ENCODE results near the gene LOC128125822.

LOC128125822 gene

GRCh38 chr6:63573076-63573898, 1.0 kb downstream of the LOC128125822 start (continued):
- no peak for TF ChIP-seq REST (IDR thresholded peaks at IDR 0.05; ENCODE audit: low read depth)
- no peak for TF ChIP-seq ZNF274 (IDR thresholded peaks at IDR 0.05; ENCODE audit: low read depth, low read length)
- TF ChIP-seq CBX3 (IDR thresholded peaks at IDR 0.05; ENCODE audit: low read depth) = no peak

- peak overlapping the region; percentile 69 to 79 for H3K4me3 ChIP-seq (replicated peaks in 1 of 2; ENCODE audit: low read depth in 1 of 2, low read length in 2 of 2)
- no peak overlapping the region for H2AFZ ChIP-seq (ENCODE audit: low read depth, low read length, poor library complexity, severe bottlenecking)
- ATAC-seq (peak; percentile 23), DNase-seq (ENCODE audit: low read depth, low spot score) (peak; percentile 62)
- intact Hi-C loops (cut with micrococcal nuclease) = loop anchor here (1.0 to 2.0 kb wide), 2 partner anchors 63 to 221 kb away; no protein-coding TSS in a partner anchor
- H3K9me3 ChIP-seq (ENCODE audit: control insufficient read depth in 1 of 2, insufficient read depth in 1 of 2, low read depth in 1 of 2, low read length in 2 of 2) = no peaks in the 10 kb centered on the region
- ChIA-PET RAD21 (ENCODE audit: low non-redundant PET in 1 of 2, low total read pairs in 2 of 2, uncharacterized antibody in 2 of 2, unreplicated experiment in 2 of 2) (interaction anchor here in 1 of 2 experiments (0.6 to 1.7 kb wide), 2 partner anchors 220 to 222 kb away, joined by 3 read pairs; no protein-coding TSS in a partner anchor), POLR2A (interaction anchor here (0.8 to 1.6 kb wide), 13 partner anchors 9 to 233 kb away, joined by 3 to 5 read pairs (median 4); partner anchors contain the start of gene PHF3), CTCF (interaction anchor here (0.8 to 2.3 kb wide), 3 partner anchors 188 to 229 kb away, joined by 4 to 22 read pairs (median 9); no protein-coding TSS in a partner anchor)
- H3K9me2 ChIP-seq (ENCODE audit: insufficient read depth) = no peaks in the 10 kb centered on the region
- H4K20me1 ChIP-seq (ENCODE audit: insufficient read depth) = peaks cover 39% of the 10 kb centered on the region
- H3K36me3 ChIP-seq (ENCODE audit: control insufficient read depth in 1 of 2, insufficient read depth in 2 of 2, low read length in 2 of 2) = peaks cover 27 to 31% of the 10 kb centered on the region in 2 experiments
- no peaks in the 10 kb centered on the region for H3K27me3 ChIP-seq (ENCODE audit: insufficient read depth, low read length)
- TSS peak; percentile 53 for BruUV-seq (replicated peaks)
- H3K4me1 ChIP-seq (ENCODE audit: control insufficient read depth in 1 of 2, insufficient read depth in 2 of 2, low read length in 2 of 2) = peaks cover 12 to 41% of the 10 kb centered on the region in 2 experiments
- peak overlapping the region; percentile 98 for H3K27ac ChIP-seq (ENCODE audit: low read depth, low read length)
- peak overlapping the region; percentile 90 for H3K4me2 ChIP-seq (ENCODE audit: low read length)
- H3K9ac ChIP-seq (ENCODE audit: low read length) = peak overlapping the region; percentile 97
- H3K79me2 ChIP-seq (ENCODE audit: insufficient read depth, low read length) = peaks cover 66% of the 10 kb centered on the region
- peak; percentile 5; the same call in 1 of the 2 replicates for TF ChIP-seq FOSL1 (IDR thresholded peaks at IDR 0.05; ENCODE audit: low read depth)
- TF ChIP-seq, protein P1, sequence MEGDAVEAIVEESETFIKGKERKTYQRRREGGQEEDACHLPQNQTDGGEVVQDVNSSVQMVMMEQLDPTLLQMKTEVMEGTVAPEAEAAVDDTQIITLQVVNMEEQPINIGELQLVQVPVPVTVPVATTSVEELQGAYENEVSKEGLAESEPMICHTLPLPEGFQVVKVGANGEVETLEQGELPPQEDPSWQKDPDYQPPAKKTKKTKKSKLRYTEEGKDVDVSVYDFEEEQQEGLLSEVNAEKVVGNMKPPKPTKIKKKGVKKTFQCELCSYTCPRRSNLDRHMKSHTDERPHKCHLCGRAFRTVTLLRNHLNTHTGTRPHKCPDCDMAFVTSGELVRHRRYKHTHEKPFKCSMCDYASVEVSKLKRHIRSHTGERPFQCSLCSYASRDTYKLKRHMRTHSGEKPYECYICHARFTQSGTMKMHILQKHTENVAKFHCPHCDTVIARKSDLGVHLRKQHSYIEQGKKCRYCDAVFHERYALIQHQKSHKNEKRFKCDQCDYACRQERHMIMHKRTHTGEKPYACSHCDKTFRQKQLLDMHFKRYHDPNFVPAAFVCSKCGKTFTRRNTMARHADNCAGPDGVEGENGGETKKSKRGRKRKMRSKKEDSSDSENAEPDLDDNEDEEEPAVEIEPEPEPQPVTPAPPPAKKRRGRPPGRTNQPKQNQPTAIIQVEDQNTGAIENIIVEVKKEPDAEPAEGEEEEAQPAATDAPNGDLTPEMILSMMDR (IDR thresholded peaks at IDR 0.05 in 2 of 3, conservative IDR thresholded peaks at IDR 0.05 in 1 of 3; ENCODE audit: borderline replicate concordance in 1 of 3, insufficient read depth in 1 of 3, low read depth in 2 of 3, low read length in 2 of 3) = peak; percentile 40 to 80 (median 67); a peak in 5 of 6 replicates
- peak; percentile 57 for TF ChIP-seq YY1 (IDR thresholded peaks at IDR 0.05; ENCODE audit: extremely low read depth, insufficient replicate concordance, low read depth, low read length)
- TF ChIP-seq ZBTB33 (IDR thresholded peaks at IDR 0.05; ENCODE audit: extremely low read depth, insufficient replicate concordance, low read length) = no peak
- 0 out of 2 replicates have a peak, but pooled peaks have one; percentile 24 for TF ChIP-seq ELF1 (IDR thresholded peaks at IDR 0.05; ENCODE audit: borderline replicate concordance, low read depth)
- TF ChIP-seq SP1 (IDR thresholded peaks at IDR 0.05; ENCODE audit: low read depth) = 0 out of 2 replicates have a peak, but pooled peaks have one; percentile 21
- no peak for TF ChIP-seq JUND (IDR thresholded peaks at IDR 0.05)
- peak; percentile 30 for TF ChIP-seq RAD21 (IDR thresholded peaks at IDR 0.05; ENCODE audit: low read depth)
- no peak for TF ChIP-seq EZH2phosphoT487 (IDR thresholded peaks at IDR 0.05; ENCODE audit: borderline replicate concordance)
- TF ChIP-seq CBX3 (IDR thresholded peaks at IDR 0.05; ENCODE audit: low read depth) = 0 out of 2 replicates have a peak, but pooled peaks have one; percentile 59
- no peak for TF ChIP-seq ZNF274 (IDR thresholded peaks at IDR 0.05; ENCODE audit: low read depth, low read length)
- no peak for TF ChIP-seq EZH2 (IDR thresholded peaks at IDR 0.05)
Measured at GRCh38 chr6:63573899-63574553, 1.7 kb downstream of the LOC128125822 start.

All from HCT116 (cell line).